Mesenchymal stem cell (in vitro differentiated cells and primary cell): ENCODE data around the gene TUBE1.
"Not testable (repeated sequence)": the region's sequence is repeated elsewhere in the genome, so short reads cannot be mapped to it uniquely, and the experiment has no call there.

ENCODE experiments used
- DNase-seq: peaks from one replicate; pipeline ENCODE4 v3.0.0-alpha.2; 2013
- H2AFZ ChIP-seq: one replicate; pipeline ENCODE4 v1.6.1; 2013; ENCODE audit warnings: low read depth, mild to moderate bottlenecking, control low read depth, inconsistent platforms, low read length, moderate library complexity
- H2AK5ac ChIP-seq: 2 replicates; pipeline ENCODE4 v1.6.1; 2013; ENCODE audit warnings: low read length, moderate library complexity, mild to moderate bottlenecking, inconsistent platforms; ENCODE audit not compliant: severe bottlenecking
- H2BK120ac ChIP-seq: one replicate; pipeline ENCODE4 v1.6.1; 2013; ENCODE audit warnings: low read depth, mild to moderate bottlenecking, inconsistent platforms, low read length, moderate library complexity
- H2BK12ac ChIP-seq, 2 experiments: one replicate each; pipeline ENCODE4 v1.6.1; 2013; ENCODE audit warnings: inconsistent platforms in 2 of 2, low read length in 2 of 2, mild to moderate bottlenecking in 2 of 2, moderate library complexity in 2 of 2, control low read depth in 1 of 2
- H2BK15ac ChIP-seq: one replicate; pipeline ENCODE4 v1.6.1; 2013; ENCODE audit warnings: mild to moderate bottlenecking, low read depth, inconsistent platforms; ENCODE audit not compliant: poor library complexity, severe bottlenecking
- H2BK5ac ChIP-seq: 2 replicates; pipeline ENCODE4 v1.6.1; 2013; ENCODE audit warnings: low read depth, mild to moderate bottlenecking, low read length, control low read depth, inconsistent platforms; ENCODE audit not compliant: poor library complexity, severe bottlenecking
- H3K14ac ChIP-seq, 2 experiments: one replicate each; pipeline ENCODE4 v1.6.1; 2013; ENCODE audit warnings: inconsistent platforms in 2 of 2, low read length in 2 of 2, control low read depth in 1 of 2, mild to moderate bottlenecking in 1 of 2, moderate library complexity in 1 of 2
- H3K18ac ChIP-seq, 2 experiments: one replicate each; pipeline ENCODE4 v1.6.1; 2013; ENCODE audit warnings: inconsistent platforms in 2 of 2, low read length in 2 of 2, control low read depth in 1 of 2, low read depth in 1 of 2, mild to moderate bottlenecking in 1 of 2
- H3K23ac ChIP-seq, 2 experiments: one replicate each; pipeline ENCODE4 v1.6.1; 2013; ENCODE audit warnings: inconsistent platforms in 2 of 2, low read length in 2 of 2, mild to moderate bottlenecking in 2 of 2, moderate library complexity in 2 of 2, control low read depth in 1 of 2
- H3K27ac ChIP-seq: 2 replicates; pipeline ENCODE4 v1.5.1; 2013; ENCODE audit warnings: mild to moderate bottlenecking, moderate library complexity, low read length, control low read depth, inconsistent platforms; ENCODE audit not compliant: poor library complexity, severe bottlenecking
- H3K27me3 ChIP-seq, 2 experiments: 2 replicates each; pipeline versions ENCODE4 v1.6.1 to v1.7.0; 2013; ENCODE audit warnings: low read length in 2 of 2, mild to moderate bottlenecking in 2 of 2, moderate library complexity in 2 of 2, control low read depth in 1 of 2, inconsistent platforms in 1 of 2; ENCODE audit not compliant: control insufficient read depth in 1 of 2, insufficient read depth in 1 of 2
- H3K36me3 ChIP-seq, 2 experiments: 2 replicates each; pipeline versions ENCODE4 v1.6.1 to v1.7.0; 2013; ENCODE audit warnings: low read length in 2 of 2, control low read depth in 1 of 2, inconsistent platforms in 1 of 2, low read depth in 1 of 2, mild to moderate bottlenecking in 1 of 2; ENCODE audit not compliant: insufficient read depth in 2 of 2, control insufficient read depth in 1 of 2
- H3K4ac ChIP-seq, 2 experiments: one replicate each; pipeline ENCODE4 v1.6.1; 2013; ENCODE audit warnings: inconsistent platforms in 2 of 2, low read length in 2 of 2, mild to moderate bottlenecking in 2 of 2, moderate library complexity in 2 of 2, control low read depth in 1 of 2, low read depth in 1 of 2
- H3K4me1 ChIP-seq: 2 replicates; pipeline ENCODE4 v1.6.1; 2013; ENCODE audit warnings: low read depth, low read length, control low read depth; ENCODE audit not compliant: control insufficient read depth, insufficient read depth
- H3K4me2 ChIP-seq: 2 replicates; pipeline ENCODE4 v1.6.1; 2013; ENCODE audit warnings: low read length, mild to moderate bottlenecking, inconsistent platforms; ENCODE audit not compliant: poor library complexity, severe bottlenecking
- H3K4me3 ChIP-seq, 2 experiments: 2 replicates each; pipeline versions ENCODE4 v1.5.1 to v1.7.0; 2013; ENCODE audit warnings: low read length in 2 of 2, mild to moderate bottlenecking in 2 of 2, control low read depth in 1 of 2, low read depth in 1 of 2; ENCODE audit not compliant: insufficient read depth in 1 of 2
- H3K79me1 ChIP-seq: replicated peaks from 2 replicates; pipeline ENCODE4 v1.6.1; 2013; ENCODE audit warnings: mild to moderate bottlenecking, control low read depth, low read length, inconsistent platforms; ENCODE audit not compliant: poor library complexity, severe bottlenecking
- H3K9ac ChIP-seq: 2 replicates; pipeline ENCODE4 v1.7.0; 2013; ENCODE audit warnings: mild to moderate bottlenecking, low read length, moderate library complexity
- H3K9me3 ChIP-seq: 2 replicates; pipeline ENCODE4 v1.7.0; 2013; ENCODE audit warnings: mild to moderate bottlenecking, low read length; ENCODE audit not compliant: control insufficient read depth
- H4K8ac ChIP-seq: one replicate; pipeline ENCODE4 v1.6.1; 2013; ENCODE audit warnings: inconsistent platforms, mild to moderate bottlenecking, low read length, moderate library complexity
- H4K91ac ChIP-seq: one replicate; pipeline ENCODE4 v1.6.1; 2013; ENCODE audit warnings: mild to moderate bottlenecking, low read length, inconsistent platforms
- WGBS: methylation state at CpG from one replicate; pipeline ENCODE4 v1.1.7; 2013; ENCODE audit warnings: mixed read lengths; 5-methylcytosine and 5-hydroxymethylcytosine counted together

Gene TUBE1

DNA sequence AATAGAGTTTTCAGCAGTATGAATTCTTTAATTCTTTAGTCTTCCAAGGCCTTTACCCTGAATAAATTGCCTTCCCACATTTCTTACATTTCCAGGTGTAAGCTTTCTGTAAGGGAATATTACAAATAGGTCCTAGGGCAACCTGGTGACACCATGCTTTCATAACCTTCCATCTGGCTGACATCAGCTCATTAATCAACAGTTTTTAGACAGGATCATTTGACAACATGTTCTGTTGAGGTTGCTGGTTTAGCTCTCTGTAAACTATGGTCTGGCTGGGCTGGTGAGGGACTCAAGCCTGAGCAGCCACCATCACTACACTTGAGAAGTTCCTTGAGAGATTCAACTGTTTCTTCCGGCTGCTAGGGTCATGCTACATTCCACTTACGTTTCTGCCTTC, 19.3 kb upstream of the TUBE1 start:
- Histone ChIP-seq H3K18ac (no peak overlapping the region), H3K4me3 (no peak overlapping the region), H2AFZ (no peak overlapping the region), H3K36me3 (peaks cover 3 to 89% of the 10 kb centered on the region in 2 experiments), H3K4me2 (no peak overlapping the region), H2AK5ac (no peak overlapping the region), H3K27me3 (no peaks in the 10 kb centered on the region), H3K23ac (no peak overlapping the region), H3K14ac (no peak overlapping the region), H3K79me1 (no peaks in the 10 kb centered on the region), H3K9me3 (no peaks in the 10 kb centered on the region), H3K27ac (no peak overlapping the region), H3K4ac (no peak overlapping the region), H3K4me1 (peaks cover 2% of the 10 kb centered on the region), H4K91ac (no peak overlapping the region), H2BK5ac (no peak overlapping the region), H4K8ac (no peak overlapping the region), H2BK12ac (no peak overlapping the region), H2BK120ac (no peak overlapping the region), H3K9ac (no peak overlapping the region), H2BK15ac (no peak overlapping the region)
- 86% methylated on average over 1 of the region's 2 CpGs for WGBS
- DNase-seq, result no peak

DNA sequence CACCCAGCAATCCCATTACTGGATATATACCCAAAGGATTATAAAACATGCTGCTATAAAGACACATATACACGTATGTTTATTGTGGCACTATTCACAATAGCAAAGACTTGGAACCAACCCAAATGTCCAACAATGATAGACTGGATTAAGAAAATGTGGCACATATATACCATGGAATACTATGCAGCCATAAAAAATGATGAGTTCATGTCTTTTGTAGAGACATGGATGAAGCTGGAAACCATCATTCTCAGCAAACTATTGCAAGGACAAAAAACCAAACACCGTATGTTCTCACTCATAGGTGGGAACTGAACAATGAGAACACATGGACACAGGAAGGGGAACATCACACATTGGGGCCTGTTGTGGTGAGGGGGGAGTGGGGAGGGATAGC, 18.7 kb upstream of the TUBE1 start:
- not testable (repeated sequence) for H3K4me2 ChIP-seq, H2BK5ac ChIP-seq, H3K4me3 ChIP-seq, H3K27ac ChIP-seq, H3K4ac ChIP-seq, H2BK15ac ChIP-seq, H3K9me3 ChIP-seq, H3K4me1 ChIP-seq, H2AFZ ChIP-seq, H2AK5ac ChIP-seq, H3K23ac ChIP-seq, H3K27me3 ChIP-seq, H3K14ac ChIP-seq, H4K8ac ChIP-seq, H4K91ac ChIP-seq, H2BK12ac ChIP-seq, DNase-seq, H2BK120ac ChIP-seq, H3K9ac ChIP-seq, H3K18ac ChIP-seq, H3K79me1 ChIP-seq
- peaks cover 3 to 89% of the 10 kb centered on the region in 2 experiments for H3K36me3 ChIP-seq
- no CpG with 5 or more reads among the region's 2 CpGs for WGBS

GRCh38 chr6:112100561-112100960, 13.3 kb upstream of the TUBE1 start:
- no peak overlapping the region for H3K27ac ChIP-seq
- H3K9me3 ChIP-seq, result no peaks in the 10 kb centered on the region
- H4K8ac ChIP-seq, result no peak overlapping the region
- H3K4me1 ChIP-seq, result no peaks in the 10 kb centered on the region
- H2AK5ac ChIP-seq, result no peak overlapping the region
- no peaks in the 10 kb centered on the region for H3K27me3 ChIP-seq
- no peak overlapping the region for H2BK15ac ChIP-seq
- H3K36me3 ChIP-seq, result peaks cover 3 to 57% of the 10 kb centered on the region in 2 experiments
- H3K4me3 ChIP-seq, result no peak overlapping the region
- no peak overlapping the region for H2BK120ac ChIP-seq
- H2BK5ac ChIP-seq, result no peak overlapping the region
- no peak overlapping the region for H3K4me2 ChIP-seq
- no peak overlapping the region for H3K4ac ChIP-seq
- no peak overlapping the region for H2AFZ ChIP-seq
- H3K18ac ChIP-seq, result no peak overlapping the region
- no peak overlapping the region for H4K91ac ChIP-seq
- H3K14ac ChIP-seq, result no peak overlapping the region
- no peak overlapping the region for H2BK12ac ChIP-seq
- WGBS, result 83% methylated on average over 3 of the region's 4 CpGs
- no peak overlapping the region for H3K9ac ChIP-seq
- H3K79me1 ChIP-seq, result no peaks in the 10 kb centered on the region
- DNase-seq, result no peak
- H3K23ac ChIP-seq, result no peak overlapping the region

DNA sequence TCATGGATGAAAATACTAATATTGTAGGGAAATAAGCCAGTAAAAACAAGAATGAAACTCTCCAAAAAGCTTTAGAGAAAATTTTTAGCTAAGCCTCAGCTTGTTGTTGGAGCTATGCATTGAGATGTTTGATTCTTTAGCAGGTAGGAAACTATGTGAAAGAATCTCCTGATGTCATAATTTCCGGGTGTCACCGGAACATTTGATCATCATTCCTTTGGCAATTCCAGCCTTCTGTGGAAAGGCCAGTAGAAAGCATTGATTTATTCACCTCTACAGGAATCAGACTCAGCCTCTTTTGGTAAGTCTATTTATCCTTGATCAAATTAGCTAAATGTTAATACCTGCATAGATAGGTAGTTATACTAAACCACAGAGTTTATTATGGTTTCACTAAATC, 9.6 kb upstream of the TUBE1 start:
- H2AK5ac ChIP-seq, result no peak overlapping the region
- H3K27me3 ChIP-seq, result no peaks in the 10 kb centered on the region
- no peak overlapping the region for H3K14ac ChIP-seq
- no peak overlapping the region for H3K9ac ChIP-seq
- H3K79me1 ChIP-seq, result peaks cover 1% of the 10 kb centered on the region
- H3K4me1 ChIP-seq, result no peaks in the 10 kb centered on the region
- H3K4ac ChIP-seq, result no peak overlapping the region
- no peak overlapping the region for H2BK5ac ChIP-seq
- no peak overlapping the region for H4K8ac ChIP-seq
- H4K91ac ChIP-seq, result no peak overlapping the region
- H2BK120ac ChIP-seq, result no peak overlapping the region
- no peaks in the 10 kb centered on the region for H3K9me3 ChIP-seq
- WGBS, result 100% methylated on average over 2 of the region's 2 CpGs
- DNase-seq, result no peak
- H2AFZ ChIP-seq, result no peak overlapping the region
- no peak overlapping the region for H3K4me2 ChIP-seq
- H3K18ac ChIP-seq, result no peak overlapping the region
- no peak overlapping the region for H3K23ac ChIP-seq
- H2BK15ac ChIP-seq, result no peak overlapping the region
- no peak overlapping the region for H3K27ac ChIP-seq
- H3K36me3 ChIP-seq, result peaks cover 0 to 26% of the 10 kb centered on the region in 2 experiments
- no peak overlapping the region for H3K4me3 ChIP-seq
- H2BK12ac ChIP-seq, result no peak overlapping the region
